Nephron (organoid): ENCODE data around the gene GRM7.

ENCODE experiments used
- H3K27ac Mint-ChIP-seq, 3 experiments: 2 replicates each; pipeline ENCODE4 v1.8.0; 2020; ENCODE audit warnings: mixed read lengths in 3 of 3, mild to moderate bottlenecking in 2 of 3, moderate library complexity in 1 of 3
- H3K27me3 Mint-ChIP-seq: 2 replicates; pipeline ENCODE4 v1.8.0; 2021; ENCODE audit warnings: low read depth, mild to moderate bottlenecking, moderate library complexity, mixed read lengths
- H3K36me3 Mint-ChIP-seq: 2 replicates; pipeline ENCODE4 v1.8.0; 2020; ENCODE audit warnings: low read depth, mixed read lengths
- H3K4me1 Mint-ChIP-seq: 2 replicates; pipeline ENCODE4 v1.8.0; 2020; ENCODE audit warnings: mixed read lengths
- H3K4me3 Mint-ChIP-seq, 3 experiments: 2 replicates each; pipeline ENCODE4 v1.8.0; 2020; ENCODE audit warnings: mild to moderate bottlenecking in 3 of 3, mixed read lengths in 3 of 3, moderate library complexity in 2 of 3
- H3K9me3 Mint-ChIP-seq: 2 replicates; pipeline ENCODE4 v1.8.0; 2020; ENCODE audit warnings: mixed read lengths
- TF ChIP-seq, protein P1 (sequence below), 3 experiments: fragments of 200-600 bp; sonication (generic); IDR thresholded peaks; one replicate each; pipeline ENCODE4 v1.5.0; 2021; ENCODE audit warnings: antibody characterized with exemption in 3 of 3; ENCODE audit not compliant: unreplicated experiment in 3 of 3

GRM7 gene

DNA sequence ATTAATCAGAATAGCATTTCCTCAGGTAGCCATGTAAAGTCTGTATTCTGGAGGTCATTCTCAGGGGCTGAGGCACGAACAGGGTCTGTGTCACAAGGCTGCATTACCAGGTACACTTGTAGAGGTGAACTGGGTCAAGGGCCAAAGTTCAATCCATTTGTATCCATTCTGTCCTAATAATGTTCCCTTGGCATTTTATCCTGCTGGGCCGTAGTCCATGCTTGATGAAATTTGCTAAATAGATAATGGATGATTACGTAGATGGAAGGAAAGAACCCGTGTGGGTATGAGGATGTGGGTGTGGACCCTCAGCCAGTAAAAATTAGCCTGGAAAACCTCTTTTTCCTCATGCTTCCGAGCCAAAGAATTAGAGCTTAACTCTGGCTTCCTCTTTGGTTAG is 785.9 kb downstream of the GRM7 start:
- Mint-ChIP-seq H3K4me1 (no peaks in the 10 kb centered on the region), H3K4me3 (no peak overlapping the region), H3K9me3 (no peaks in the 10 kb centered on the region), H3K27ac (no peak overlapping the region), H3K27me3 (no peaks in the 10 kb centered on the region), H3K36me3 (no peaks in the 10 kb centered on the region)
- TF ChIP-seq, protein P1, sequence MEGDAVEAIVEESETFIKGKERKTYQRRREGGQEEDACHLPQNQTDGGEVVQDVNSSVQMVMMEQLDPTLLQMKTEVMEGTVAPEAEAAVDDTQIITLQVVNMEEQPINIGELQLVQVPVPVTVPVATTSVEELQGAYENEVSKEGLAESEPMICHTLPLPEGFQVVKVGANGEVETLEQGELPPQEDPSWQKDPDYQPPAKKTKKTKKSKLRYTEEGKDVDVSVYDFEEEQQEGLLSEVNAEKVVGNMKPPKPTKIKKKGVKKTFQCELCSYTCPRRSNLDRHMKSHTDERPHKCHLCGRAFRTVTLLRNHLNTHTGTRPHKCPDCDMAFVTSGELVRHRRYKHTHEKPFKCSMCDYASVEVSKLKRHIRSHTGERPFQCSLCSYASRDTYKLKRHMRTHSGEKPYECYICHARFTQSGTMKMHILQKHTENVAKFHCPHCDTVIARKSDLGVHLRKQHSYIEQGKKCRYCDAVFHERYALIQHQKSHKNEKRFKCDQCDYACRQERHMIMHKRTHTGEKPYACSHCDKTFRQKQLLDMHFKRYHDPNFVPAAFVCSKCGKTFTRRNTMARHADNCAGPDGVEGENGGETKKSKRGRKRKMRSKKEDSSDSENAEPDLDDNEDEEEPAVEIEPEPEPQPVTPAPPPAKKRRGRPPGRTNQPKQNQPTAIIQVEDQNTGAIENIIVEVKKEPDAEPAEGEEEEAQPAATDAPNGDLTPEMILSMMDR (IDR thresholded peaks at IDR 0.05; ENCODE audit: unreplicated experiment in 3 of 3) = no peak

- no peaks in the 10 kb centered on the region for H3K4me1 Mint-ChIP-seq
- H3K27me3 Mint-ChIP-seq = no peaks in the 10 kb centered on the region
- TF ChIP-seq, protein P1 (IDR thresholded peaks at IDR 0.05; ENCODE audit: unreplicated experiment in 3 of 3) = no peak
- H3K36me3 Mint-ChIP-seq = no peaks in the 10 kb centered on the region
- peak overlapping the region in 1 of 3 experiments; percentile 7 for H3K27ac Mint-ChIP-seq
- no peak overlapping the region for H3K4me3 Mint-ChIP-seq
- no peaks in the 10 kb centered on the region for H3K9me3 Mint-ChIP-seq
Observed at GRCh38 chr3:7650466-7650865, 789.6 kb downstream of the GRM7 start.

DNA sequence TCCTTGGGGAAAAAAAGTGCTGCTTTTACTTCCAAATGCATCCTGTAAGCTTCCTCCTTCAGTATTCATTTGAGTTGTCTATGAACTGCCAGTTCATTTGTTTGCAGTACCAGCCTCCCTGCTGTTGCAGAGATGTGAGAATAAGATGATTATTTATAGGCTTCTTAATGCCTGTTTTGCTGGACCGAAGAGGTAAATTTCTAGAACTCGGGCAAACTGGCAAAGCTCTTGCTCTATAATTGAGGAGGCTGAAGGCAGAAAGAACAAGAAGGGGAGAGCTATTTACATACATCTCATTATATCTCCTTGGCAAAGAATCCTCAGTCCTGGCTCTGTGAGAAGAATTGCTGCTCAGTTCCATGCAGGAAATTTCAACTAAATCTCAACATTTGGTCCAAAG is 790.4 kb downstream of the GRM7 start:
- Mint-ChIP-seq H3K4me1 (no peaks in the 10 kb centered on the region), H3K27me3 (no peaks in the 10 kb centered on the region), H3K4me3 (no peak overlapping the region), H3K27ac (no peak overlapping the region), H3K36me3 (no peaks in the 10 kb centered on the region), H3K9me3 (no peaks in the 10 kb centered on the region)
- TF ChIP-seq, protein P1 (IDR thresholded peaks at IDR 0.05; ENCODE audit: unreplicated experiment in 3 of 3) = no peak

DNA sequence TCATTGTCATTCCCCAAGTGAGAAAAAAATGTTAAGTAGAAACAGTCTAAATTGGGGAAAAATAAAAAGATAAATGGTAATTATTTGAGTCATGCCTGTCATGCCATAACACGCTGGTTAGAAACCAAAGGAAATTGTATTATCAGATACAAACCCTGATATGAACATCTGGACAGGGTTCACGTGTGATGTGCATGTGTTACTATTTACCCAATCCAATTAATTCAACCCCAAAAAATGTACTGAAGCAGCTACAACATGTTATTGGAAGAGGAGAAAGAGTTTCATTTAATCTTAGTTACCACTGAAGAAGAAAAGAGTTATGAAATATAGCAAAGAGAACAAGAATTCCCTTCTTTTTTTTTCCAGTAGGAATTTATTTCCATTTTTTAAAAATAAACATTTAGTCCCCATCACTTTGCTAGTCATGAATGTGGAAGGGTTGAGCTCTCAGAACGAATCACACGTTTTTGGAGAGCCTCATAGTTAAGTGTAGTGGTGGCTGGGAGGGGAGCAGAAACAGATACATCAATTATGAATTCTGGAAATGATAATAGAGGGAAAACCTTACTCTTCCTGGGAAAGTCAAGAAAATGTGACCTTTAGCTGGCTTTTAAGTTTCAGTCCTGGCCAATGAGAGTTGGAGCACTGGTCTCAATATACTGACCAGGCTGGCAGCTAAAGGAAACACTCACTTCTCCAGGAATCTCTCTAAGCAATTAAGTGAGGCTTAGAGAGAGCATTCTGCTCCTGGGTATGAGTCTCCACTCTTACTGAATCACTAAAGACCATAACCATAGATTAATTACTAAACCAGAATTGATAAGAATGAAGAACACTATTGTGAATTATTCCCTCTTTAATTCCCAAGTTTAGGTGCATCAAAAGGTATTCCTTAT is 796.5 kb downstream of the GRM7 start:
- Mint-ChIP-seq H3K27ac (no peak overlapping the region), H3K9me3 (no peaks in the 10 kb centered on the region), H3K4me3 (no peak overlapping the region), H3K4me1 (no peaks in the 10 kb centered on the region), H3K27me3 (no peaks in the 10 kb centered on the region), H3K36me3 (no peaks in the 10 kb centered on the region)
- TF ChIP-seq, protein P1 (IDR thresholded peaks at IDR 0.05; ENCODE audit: unreplicated experiment in 3 of 3) = no peak

- Mint-ChIP-seq H3K4me1 (no peaks in the 10 kb centered on the region), H3K9me3 (no peaks in the 10 kb centered on the region), H3K4me3 (no peak overlapping the region), H3K27me3 (no peaks in the 10 kb centered on the region), H3K36me3 (no peaks in the 10 kb centered on the region), H3K27ac (no peak overlapping the region)
- TF ChIP-seq, protein P1 (IDR thresholded peaks at IDR 0.05; ENCODE audit: unreplicated experiment in 3 of 3) = no peak
Observed at GRCh38 chr3:7658294-7658693, 797.4 kb downstream of the GRM7 start.

- TF ChIP-seq, protein P1 (IDR thresholded peaks at IDR 0.05; ENCODE audit: unreplicated experiment in 3 of 3) = no peak
- no peak overlapping the region for H3K4me3 Mint-ChIP-seq
- no peaks in the 10 kb centered on the region for H3K36me3 Mint-ChIP-seq
- no peak overlapping the region for H3K27ac Mint-ChIP-seq
- H3K9me3 Mint-ChIP-seq = no peaks in the 10 kb centered on the region
- H3K27me3 Mint-ChIP-seq = no peaks in the 10 kb centered on the region
- H3K4me1 Mint-ChIP-seq = no peaks in the 10 kb centered on the region
Observed at GRCh38 chr3:7659079-7659478, 798.2 kb downstream of the GRM7 start.
